GM19455 (cell line): ENCODE results near the gene CARD11.
"Not testable (repeated sequence)": the region's sequence is repeated elsewhere in the genome, so short reads cannot be mapped to it uniquely, and the experiment has no call there.

ENCODE experiments used
- ATAC-seq: cut with Tn5 transposase; IDR thresholded peaks from one replicate; pipeline ENCODE4 v1.9.1; 2021; ENCODE audit not compliant: unreplicated experiment

Gene CARD11

GRCh38 chr7:3021825-3022224 lies 21.8 kb downstream of the CARD11 start:
- ATAC-seq: no peak

- not testable (repeated sequence) for ATAC-seq
These were observed 22.4 kb downstream of the CARD11 start for GRCh38 chr7:3021224-3021623.

- ATAC-seq: no peak
These were observed 23.3 kb downstream of the CARD11 start for GRCh38 chr7:3020416-3020815.

- ATAC-seq: no peak
These were observed 23.9 kb downstream of the CARD11 start for GRCh38 chr7:3019801-3020200.

GRCh38 chr7:3013975-3014792 lies 29.5 kb downstream of the CARD11 start:
- no peak for ATAC-seq

- ATAC-seq: no peak
These were observed 32.3 kb downstream of the CARD11 start for GRCh38 chr7:3011211-3011852.

- ATAC-seq: no peak
These were observed 33.5 kb downstream of the CARD11 start for GRCh38 chr7:3010161-3010560.

GRCh38 chr7:3009086-3009485 lies 34.6 kb downstream of the CARD11 start:
- ATAC-seq: no peak

- ATAC-seq: no peak
These were observed 35.3 kb downstream of the CARD11 start for GRCh38 chr7:3008386-3008785.

- ATAC-seq: no peak
These were observed 36.0 kb downstream of the CARD11 start for GRCh38 chr7:3007696-3008095.

- no peak for ATAC-seq
These were observed 38.4 kb downstream of the CARD11 start for GRCh38 chr7:3005257-3005656.

GRCh38 chr7:3003936-3004335 lies 39.7 kb downstream of the CARD11 start:
- no peak for ATAC-seq

- ATAC-seq: no peak
These were observed 41.0 kb downstream of the CARD11 start for GRCh38 chr7:3002631-3003030.

- ATAC-seq: no peak
These were observed 43.1 kb downstream of the CARD11 start for GRCh38 chr7:3000566-3000965.

GRCh38 chr7:2999078-2999500 lies 44.6 kb downstream of the CARD11 start:
- ATAC-seq: no peak

GRCh38 chr7:2997014-2997413 lies 46.7 kb downstream of the CARD11 start:
- ATAC-seq: no peak

GRCh38 chr7:2996141-2996540 lies 47.5 kb downstream of the CARD11 start:
- ATAC-seq: no peak

GRCh38 chr7:2993868-2994267 lies 49.8 kb downstream of the CARD11 start:
- no peak for ATAC-seq

GRCh38 chr7:2993396-2993795 lies 50.3 kb downstream of the CARD11 start:
- no peak for ATAC-seq

- ATAC-seq: no peak
These were observed 52.7 kb downstream of the CARD11 start for GRCh38 chr7:2990949-2991470.

- ATAC-seq: no peak
These were observed 57.1 kb downstream of the CARD11 start for GRCh38 chr7:2986561-2986960.

GRCh38 chr7:2985866-2986265 lies 57.8 kb downstream of the CARD11 start:
- no peak for ATAC-seq
